ENCODE results near the gene IL4.
"Not testable (repeated sequence)": the region's sequence is repeated elsewhere in the genome, so short reads cannot be mapped to it uniquely, and the experiment has no call there.

The IL4 gene

DNA sequence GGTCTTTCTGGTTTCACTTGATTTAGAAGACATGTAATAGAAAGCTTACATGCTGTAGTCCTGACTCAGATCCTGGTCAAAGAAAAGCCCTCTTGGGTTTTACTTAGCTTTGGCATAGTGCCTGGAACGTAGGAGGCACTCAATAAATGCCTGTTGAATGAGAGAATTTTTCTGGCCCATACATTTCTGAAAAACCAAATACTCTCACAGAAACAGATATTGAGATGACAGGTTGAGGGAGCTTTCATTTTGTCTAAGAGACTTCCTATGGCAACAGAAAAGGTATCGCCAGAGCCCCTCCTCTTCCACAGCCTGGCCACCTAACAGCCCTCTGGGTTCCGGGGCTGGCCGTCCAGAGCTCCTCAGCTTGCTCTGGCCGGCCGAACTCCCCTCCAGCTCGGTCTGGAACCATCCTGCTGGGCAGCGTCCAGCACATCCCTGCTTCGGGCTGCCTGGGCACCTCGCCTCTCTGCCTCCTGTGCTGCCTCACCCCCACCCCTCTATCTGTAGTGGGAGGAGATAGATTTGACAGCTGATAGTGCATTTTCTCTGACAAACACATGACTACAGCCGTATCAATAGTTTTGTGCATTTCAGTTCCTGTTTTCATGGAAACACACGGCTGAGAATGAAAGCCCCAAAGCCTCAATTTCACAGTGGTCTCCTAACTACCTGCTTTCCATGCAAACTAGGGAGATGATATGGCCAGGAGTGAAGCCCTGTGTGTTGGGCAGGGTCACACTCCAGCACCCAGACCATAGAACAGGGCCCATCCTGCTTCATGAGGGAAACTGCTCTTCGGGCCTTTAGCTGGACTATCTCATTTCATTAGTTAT is 1.1 kb downstream of the IL4 start:
- no peak for DNase-seq (ENCODE audit: low spot score)

- DNase-seq (ENCODE audit: low spot score) = no peak
These were observed 2.3 kb downstream of the IL4 start for GRCh38 chr5:132675936-132676689.

DNA sequence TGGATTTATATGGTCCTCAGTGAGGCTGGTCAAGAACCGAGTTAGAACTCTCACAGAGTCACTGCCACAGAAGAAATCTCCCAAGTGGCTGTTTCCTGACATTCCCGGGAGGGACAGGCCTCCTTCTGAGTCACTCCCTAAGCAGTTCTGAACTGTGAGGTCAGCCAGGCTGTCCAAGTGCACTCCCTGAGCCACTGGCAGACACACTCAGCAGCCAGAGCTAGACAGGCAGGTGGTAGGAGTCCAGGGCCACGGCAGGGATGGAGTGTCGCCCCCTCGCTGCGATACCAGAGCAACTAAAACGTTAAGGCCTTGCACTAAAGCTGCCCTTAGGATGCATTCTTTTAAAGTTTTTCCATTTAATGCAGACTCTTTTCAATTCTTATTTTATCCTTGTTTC is 3.4 kb downstream of the IL4 start:
- no peak for DNase-seq (ENCODE audit: low spot score)

- no peak for DNase-seq (ENCODE audit: low spot score)
These were observed 4.1 kb downstream of the IL4 start for GRCh38 chr5:132677682-132678400.

GRCh38 chr5:132678735-132679134 is 4.9 kb downstream of the IL4 start:
- no peak for DNase-seq (ENCODE audit: low spot score)

DNA sequence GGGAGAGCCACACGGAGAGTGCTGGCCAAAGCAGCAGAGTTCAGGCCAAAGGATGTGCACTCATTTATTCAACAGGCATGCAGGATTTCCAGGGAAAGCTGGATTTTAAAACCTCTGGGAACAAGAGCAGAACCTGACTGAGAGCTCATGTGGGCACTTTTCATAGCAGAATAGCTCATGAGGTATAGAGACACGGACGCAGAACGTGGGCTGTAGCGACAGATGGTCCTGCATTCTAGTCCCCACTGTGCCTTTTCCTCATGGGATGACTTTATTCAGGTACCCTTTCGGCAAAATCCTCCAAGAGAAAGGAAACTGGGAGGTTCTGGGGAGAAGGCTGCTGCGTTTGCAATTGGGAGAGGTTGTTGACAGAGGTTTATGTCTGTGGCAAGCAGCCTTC is 5.4 kb downstream of the IL4 start:
- DNase-seq (ENCODE audit: low spot score) = no peak

DNA sequence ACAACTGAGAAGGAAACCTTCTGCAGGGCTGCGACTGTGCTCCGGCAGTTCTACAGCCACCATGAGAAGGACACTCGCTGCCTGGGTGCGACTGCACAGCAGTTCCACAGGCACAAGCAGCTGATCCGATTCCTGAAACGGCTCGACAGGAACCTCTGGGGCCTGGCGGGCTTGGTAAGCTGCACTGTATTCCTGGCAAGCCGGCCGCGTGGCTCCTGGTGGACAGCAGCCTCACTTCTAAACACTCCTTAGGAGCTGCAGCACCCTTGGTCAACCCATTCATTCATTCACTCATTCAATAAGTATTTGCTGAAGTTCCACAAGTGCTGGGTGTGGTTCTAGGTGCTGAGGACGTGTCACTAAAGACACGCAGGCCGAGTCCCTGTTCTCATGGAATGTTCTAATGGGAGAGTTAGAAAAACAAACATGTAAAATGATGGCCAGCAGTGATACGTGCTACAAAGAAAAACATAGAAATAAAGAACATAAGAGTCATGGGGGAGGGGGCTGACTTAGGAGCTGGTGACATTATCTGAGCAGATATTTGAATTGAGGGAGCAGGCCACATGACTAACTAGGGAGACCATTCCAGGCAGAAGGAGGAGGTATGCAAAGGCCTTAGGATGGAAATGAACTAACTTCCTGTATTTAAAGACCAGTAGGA is 6.1 kb downstream of the IL4 start:
- no peak for DNase-seq (ENCODE audit: low spot score)

- DNase-seq (ENCODE audit: low spot score) = no peak
These were observed 7.1 kb downstream of the IL4 start for GRCh38 chr5:132680780-132681475.

- no peak for DNase-seq (ENCODE audit: low spot score)
These were observed 7.7 kb downstream of the IL4 start for GRCh38 chr5:132681476-132681831.

GRCh38 chr5:132681983-132682382 is 8.2 kb downstream of the IL4 start:
- no peak for DNase-seq (ENCODE audit: low spot score)

DNA sequence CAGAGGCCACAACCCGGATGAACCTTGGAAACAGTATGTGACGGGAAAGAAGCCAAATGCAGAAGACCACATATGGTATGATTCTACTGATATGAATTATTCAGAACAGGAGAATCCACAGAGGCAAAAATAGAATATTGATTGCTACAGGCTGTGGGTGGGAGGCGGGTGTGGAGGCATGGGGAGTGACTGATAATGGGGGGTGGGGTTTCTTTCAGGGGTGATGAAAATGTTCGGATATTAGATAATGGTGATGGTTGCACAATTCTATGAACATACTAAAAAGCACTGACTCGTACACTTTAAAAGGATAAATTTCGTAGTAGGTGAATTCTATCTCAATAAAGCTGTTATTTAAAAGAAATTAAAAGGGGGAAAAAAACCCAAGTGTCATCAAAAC is 10.7 kb downstream of the IL4 start:
- DNase-seq (ENCODE audit: low spot score) = no peak

DNA sequence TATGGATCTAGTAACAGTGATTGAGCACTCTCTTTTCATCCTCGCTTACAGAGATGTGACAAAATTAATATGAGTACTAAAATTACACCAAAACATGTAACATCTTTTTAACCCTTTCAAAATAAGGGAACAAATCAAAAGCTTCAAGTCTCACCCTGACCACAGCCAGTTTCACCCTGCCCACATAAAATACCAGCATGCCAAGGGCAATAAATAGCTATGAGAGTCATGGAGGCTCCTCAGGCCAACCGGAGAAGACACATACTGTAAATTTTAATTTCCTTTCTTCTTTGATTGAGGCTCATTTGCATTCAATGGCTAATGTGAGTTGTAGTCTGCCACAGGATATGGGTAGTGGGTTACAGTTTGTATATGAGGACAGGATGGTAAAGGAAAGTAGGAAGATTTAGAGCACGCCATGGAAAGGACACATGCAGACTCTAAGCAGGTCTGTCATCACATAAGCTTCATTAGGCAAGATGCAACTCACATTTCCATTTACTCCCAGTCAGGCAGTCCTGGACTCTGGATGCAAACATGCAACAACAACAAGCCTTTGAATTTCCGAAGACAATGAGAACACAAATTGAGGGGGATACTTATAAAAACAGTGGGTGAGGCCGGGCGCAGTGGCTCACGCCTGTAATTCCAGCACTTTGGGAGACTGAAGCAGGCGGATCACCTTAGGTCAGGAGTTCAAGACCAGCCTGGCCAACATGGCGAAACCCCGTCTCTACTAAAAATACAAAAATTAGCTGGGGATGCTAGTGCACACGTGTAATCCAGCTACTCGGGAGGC is 11.3 kb downstream of the IL4 start:
- no peak for DNase-seq (ENCODE audit: low spot score)

DNA sequence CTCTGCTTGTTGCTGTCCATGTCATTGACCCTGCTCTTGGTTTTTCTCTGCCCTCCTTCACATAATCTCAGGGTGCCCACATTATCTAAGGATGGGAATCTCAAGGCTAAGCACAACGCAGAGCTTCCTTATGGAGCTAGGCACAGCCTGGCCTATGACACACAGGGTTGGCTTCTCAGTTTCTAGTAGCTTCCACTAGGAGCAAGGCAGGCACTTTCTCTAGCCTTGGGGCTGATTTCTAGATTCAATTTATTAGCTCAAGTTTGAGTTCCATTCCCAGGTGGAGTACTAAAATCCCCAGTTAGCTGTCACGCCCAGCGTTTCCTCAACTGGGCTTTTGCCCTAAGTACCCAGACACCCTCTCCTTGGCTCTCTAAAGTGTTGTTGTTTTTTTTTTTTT is 12.4 kb downstream of the IL4 start:
- DNase-seq (ENCODE audit: low spot score) = no peak

- no peak for DNase-seq (ENCODE audit: low spot score)
These were observed 14.2 kb downstream of the IL4 start for GRCh38 chr5:132687995-132688394.

- DNase-seq (ENCODE audit: low spot score) = no peak
These were observed 14.9 kb downstream of the IL4 start for GRCh38 chr5:132688536-132689339.

- no peak for DNase-seq (ENCODE audit: low spot score)
These were observed 15.7 kb downstream of the IL4 start for GRCh38 chr5:132689513-132689912.

- no peak for DNase-seq (ENCODE audit: low spot score)
These were observed 16.4 kb downstream of the IL4 start for GRCh38 chr5:132690156-132690555.

GRCh38 chr5:132691755-132692631 is 18.2 kb downstream of the IL4 start:
- not testable (repeated sequence) for DNase-seq (ENCODE audit: low spot score)

GRCh38 chr5:132692632-132692967 is 18.8 kb downstream of the IL4 start:
- DNase-seq (ENCODE audit: low spot score) = no peak

Data from ecto neural progenitor cell (in vitro differentiated cells).